ELR (cell line): ENCODE data around the gene BPHL.
"Not testable (repeated sequence)": the region's sequence is repeated elsewhere in the genome, so short reads cannot be mapped to it uniquely, and the experiment has no call there.

ENCODE experiments used
- DNase-seq: peaks from one replicate; pipeline ENCODE4 v3.0.0-alpha.2; 2015; ENCODE audit warnings: low read depth

The BPHL gene

GRCh38 chr6:3118353-3119039, at the start of gene BPHL:
Gene BPHL, plus strand, starts transcription at chr6:3118711. Its CDS starts 30 bp downstream, at chr6:3118741.
- peak; percentile 94 for DNase-seq

- no peak for DNase-seq
Measured at GRCh38 chr6:3071568-3071967, 46.9 kb upstream of the BPHL start.

GRCh38 chr6:3072798-3073197, 45.7 kb upstream of the BPHL start:
- no peak for DNase-seq

GRCh38 chr6:3073382-3073781, 45.1 kb upstream of the BPHL start:
- DNase-seq = no peak

- DNase-seq = no peak
Measured at GRCh38 chr6:3075772-3076113, 42.8 kb upstream of the BPHL start.

GRCh38 chr6:3076320-3076719, 42.2 kb upstream of the BPHL start:
- no peak for DNase-seq

GRCh38 chr6:3077430-3077829, 41.1 kb upstream of the BPHL start:
- no peak for DNase-seq

- DNase-seq = not testable (repeated sequence)
Measured at GRCh38 chr6:3078952-3079351, 39.6 kb upstream of the BPHL start.

GRCh38 chr6:3079682-3080081, 38.8 kb upstream of the BPHL start:
- no peak for DNase-seq

GRCh38 chr6:3081960-3082359, 36.6 kb upstream of the BPHL start:
- DNase-seq = no peak

- DNase-seq = no peak
Measured at GRCh38 chr6:3085074-3085473, 33.4 kb upstream of the BPHL start.

- DNase-seq = no peak
Measured at GRCh38 chr6:3086282-3086946, 32.1 kb upstream of the BPHL start.

GRCh38 chr6:3088446-3088845, 30.1 kb upstream of the BPHL start:
- DNase-seq = no peak

- DNase-seq = no peak
Measured at GRCh38 chr6:3088968-3089367, 29.5 kb upstream of the BPHL start.

- DNase-seq = no peak
Measured at GRCh38 chr6:3090013-3090412, 28.5 kb upstream of the BPHL start.

- DNase-seq = no peak
Measured at GRCh38 chr6:3094815-3095214, 23.7 kb upstream of the BPHL start.

- peak; percentile 39 for DNase-seq
Measured at GRCh38 chr6:3102875-3103274, 15.6 kb upstream of the BPHL start.

- DNase-seq = no peak
Measured at GRCh38 chr6:3108746-3109414, 9.6 kb upstream of the BPHL start.

- no peak for DNase-seq
Measured at GRCh38 chr6:3109761-3110160, 8.8 kb upstream of the BPHL start.

- DNase-seq = no peak
Measured at GRCh38 chr6:3114377-3114776, 4.1 kb upstream of the BPHL start.

- DNase-seq = no peak
Measured at GRCh38 chr6:3117912-3118352, 579 bp upstream of the BPHL start.

GRCh38 chr6:3119040-3119723, 671 bp downstream of the BPHL start:
- DNase-seq = peak; percentile 53

- no peak for DNase-seq
Measured at GRCh38 chr6:3120765-3121089, 2.2 kb downstream of the BPHL start.
